ENCODE results near the gene ZNF71. TPM values are rescaled to one million over a fixed set of nuclear protein-coding genes. Genes with fewer than 3 reads are reported as not detected.

Gene ZNF71
- total and polyA plus RNA-seq, 8 donors: 2.1 to 18.2 (median 6.6) TPM; not detected in 1

DNA sequence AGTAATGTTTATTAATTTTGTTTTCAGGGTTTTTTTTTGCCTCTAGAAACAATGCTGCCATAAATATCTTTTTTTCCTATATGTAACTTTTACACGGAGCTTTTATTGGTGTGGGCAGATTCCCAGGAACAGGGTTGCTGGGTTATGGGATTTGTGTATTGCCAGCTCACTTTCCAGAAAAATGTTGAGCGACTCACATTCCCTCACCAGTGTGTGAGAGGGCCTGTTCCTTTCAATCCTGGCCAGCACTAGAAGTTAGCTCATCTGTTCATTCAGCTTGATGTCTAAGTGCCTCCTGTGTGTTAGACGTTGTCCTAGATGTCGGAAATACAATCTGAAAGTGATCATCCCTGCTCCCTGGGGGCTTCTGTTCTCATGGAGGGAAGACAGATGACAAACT, 2.6 kb downstream of the ZNF71 start:
- no peak overlapping the region for H3K4me3 ChIP-seq
- no peak for TF ChIP-seq POLR2AphosphoS5 (IDR thresholded peaks at IDR 0.05)
- TF ChIP-seq EP300 (IDR thresholded peaks at IDR 0.05): no peak
- TF ChIP-seq, protein P1, sequence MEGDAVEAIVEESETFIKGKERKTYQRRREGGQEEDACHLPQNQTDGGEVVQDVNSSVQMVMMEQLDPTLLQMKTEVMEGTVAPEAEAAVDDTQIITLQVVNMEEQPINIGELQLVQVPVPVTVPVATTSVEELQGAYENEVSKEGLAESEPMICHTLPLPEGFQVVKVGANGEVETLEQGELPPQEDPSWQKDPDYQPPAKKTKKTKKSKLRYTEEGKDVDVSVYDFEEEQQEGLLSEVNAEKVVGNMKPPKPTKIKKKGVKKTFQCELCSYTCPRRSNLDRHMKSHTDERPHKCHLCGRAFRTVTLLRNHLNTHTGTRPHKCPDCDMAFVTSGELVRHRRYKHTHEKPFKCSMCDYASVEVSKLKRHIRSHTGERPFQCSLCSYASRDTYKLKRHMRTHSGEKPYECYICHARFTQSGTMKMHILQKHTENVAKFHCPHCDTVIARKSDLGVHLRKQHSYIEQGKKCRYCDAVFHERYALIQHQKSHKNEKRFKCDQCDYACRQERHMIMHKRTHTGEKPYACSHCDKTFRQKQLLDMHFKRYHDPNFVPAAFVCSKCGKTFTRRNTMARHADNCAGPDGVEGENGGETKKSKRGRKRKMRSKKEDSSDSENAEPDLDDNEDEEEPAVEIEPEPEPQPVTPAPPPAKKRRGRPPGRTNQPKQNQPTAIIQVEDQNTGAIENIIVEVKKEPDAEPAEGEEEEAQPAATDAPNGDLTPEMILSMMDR (IDR thresholded peaks at IDR 0.05): no peak
- TF ChIP-seq POLR2A (IDR thresholded peaks at IDR 0.05): no peak
- 89 to 98% (median 96%) methylated on average over 4 of the region's 4 CpGs for WGBS, 5 donors
- H3K27ac ChIP-seq: no peak overlapping the region
- H3K36me3 ChIP-seq: peaks cover 14 to 46% (median 28%) of the 10 kb centered on the region in 4 donors
- no peaks in the 10 kb centered on the region for H3K27me3 ChIP-seq
- peaks cover 0 to 38% (median 17%) of the 10 kb centered on the region in 4 donors for H3K9me3 ChIP-seq
- DNase-seq: no peak
- H3K4me1 ChIP-seq: peaks cover 0 to 22% (median 15%) of the 10 kb centered on the region in 4 donors
- intact Hi-C loops (cut with DNase I; ENCODE audit: low total_unique reads): loop anchor here (10.0 kb wide), 1 partner anchor 193 kb away; the partner anchor contains the start of gene ZNF583

- DNase-seq: no peak
- Histone ChIP-seq H3K9me3 (peaks cover 12 to 73% (median 43%) of the 10 kb centered on the region in 4 donors), H3K4me1 (peaks cover 0 to 7% (median 3%) of the 10 kb centered on the region in 4 donors), H3K4me3 (no peak overlapping the region), H3K27ac (no peak overlapping the region), H3K36me3 (peaks cover 20 to 78% (median 48%) of the 10 kb centered on the region in 4 donors), H3K27me3 (no peaks in the 10 kb centered on the region)
- intact Hi-C loops (cut with DNase I; ENCODE audit: low total_unique reads): no loop called here
- WGBS, 5 donors: 96 to 100% (median 98%) methylated on average over 3 of the region's 3 CpGs
- TF ChIP-seq, protein P1 (IDR thresholded peaks at IDR 0.05): no peak
- TF ChIP-seq EP300 (IDR thresholded peaks at IDR 0.05): no peak
- no peak for TF ChIP-seq POLR2AphosphoS5 (IDR thresholded peaks at IDR 0.05)
- TF ChIP-seq POLR2A (IDR thresholded peaks at IDR 0.05): no peak
Observed at GRCh38 chr19:56601375-56601774, 6.3 kb downstream of the ZNF71 start.

DNA sequence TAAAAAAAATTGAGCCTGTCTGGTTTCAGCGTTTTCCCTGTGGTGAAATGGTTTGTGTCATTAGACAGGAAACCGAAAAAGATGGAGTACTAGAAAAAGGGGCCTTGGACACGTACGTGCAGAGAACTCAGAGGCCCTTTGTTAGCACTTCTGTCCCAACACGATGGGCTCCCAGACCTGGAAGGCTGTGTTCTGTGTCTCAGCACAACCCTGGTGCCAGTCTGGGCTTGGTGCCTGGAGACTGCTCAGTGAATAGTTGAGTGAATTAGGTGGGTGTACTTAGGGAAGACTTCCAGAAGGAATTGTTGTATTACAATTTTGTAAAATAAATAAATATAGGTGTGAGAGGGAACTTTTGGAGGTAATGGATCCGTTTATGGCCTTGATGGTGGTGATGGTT, 8.7 kb downstream of the ZNF71 start:
- no peak for TF ChIP-seq POLR2A (IDR thresholded peaks at IDR 0.05)
- TF ChIP-seq, protein P1 (IDR thresholded peaks at IDR 0.05): no peak
- no peak for TF ChIP-seq POLR2AphosphoS5 (IDR thresholded peaks at IDR 0.05)
- no peak for TF ChIP-seq EP300 (IDR thresholded peaks at IDR 0.05)
- no peaks in the 10 kb centered on the region for H3K4me1 ChIP-seq
- H3K27ac ChIP-seq: no peak overlapping the region
- 78 to 88% (median 82%) methylated on average over 6 of the region's 6 CpGs for WGBS, 5 donors
- DNase-seq: no peak
- intact Hi-C loops (cut with DNase I; ENCODE audit: low total_unique reads): no loop called here
- H3K4me3 ChIP-seq: no peak overlapping the region
- H3K9me3 ChIP-seq: peaks cover 30 to 87% (median 60%) of the 10 kb centered on the region in 4 donors
- no peaks in the 10 kb centered on the region for H3K27me3 ChIP-seq
- H3K36me3 ChIP-seq: peaks cover 18 to 69% (median 40%) of the 10 kb centered on the region in 4 donors

DNA sequence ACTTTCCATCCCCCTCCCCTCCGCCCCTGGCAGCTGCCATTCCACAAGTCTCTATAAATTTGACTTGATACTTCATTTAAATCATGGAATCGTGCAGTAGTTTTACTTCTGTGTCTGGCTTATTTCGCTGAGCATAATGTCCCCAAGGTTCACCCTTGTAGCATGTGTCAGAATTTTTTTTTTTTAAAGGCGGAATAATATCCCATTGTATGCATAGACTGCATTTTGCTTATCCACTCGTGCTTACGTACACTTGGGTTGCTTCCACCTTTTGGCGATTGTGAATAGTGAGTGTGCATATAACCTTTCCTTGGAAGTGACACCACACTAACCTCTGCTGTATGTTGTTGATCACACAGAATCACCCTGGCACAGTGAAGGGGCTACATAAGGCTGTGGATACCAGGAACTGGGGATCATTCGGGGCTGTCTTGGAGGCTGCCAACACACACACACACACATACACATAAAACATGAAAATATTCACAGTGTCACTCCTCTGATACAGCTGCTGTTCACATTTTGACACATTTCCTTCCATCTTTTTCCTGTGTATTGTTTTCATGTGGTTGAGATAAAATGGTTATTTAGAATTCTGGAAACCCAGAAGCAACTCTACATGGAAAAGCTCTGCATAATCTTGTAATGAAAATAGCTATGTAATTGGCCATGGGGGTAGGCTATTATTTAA, 13.3 kb downstream of the ZNF71 start:
- no peak for DNase-seq
- Histone ChIP-seq H3K27ac (no peak overlapping the region), H3K36me3 (peaks cover 3 to 68% (median 46%) of the 10 kb centered on the region in 4 donors), H3K4me3 (no peak overlapping the region), H3K27me3 (no peaks in the 10 kb centered on the region), H3K9me3 (peaks cover 41 to 100% (median 77%) of the 10 kb centered on the region in 4 donors), H3K4me1 (no peaks in the 10 kb centered on the region)
- intact Hi-C loops (cut with DNase I; ENCODE audit: low total_unique reads): no loop called here
- WGBS, 5 donors: 91 to 95% (median 92%) methylated on average over 8 of the region's 8 CpGs
- TF ChIP-seq EP300 (IDR thresholded peaks at IDR 0.05) (no peak), POLR2AphosphoS5 (IDR thresholded peaks at IDR 0.05) (no peak), POLR2A (IDR thresholded peaks at IDR 0.05) (no peak)
- TF ChIP-seq, protein P1 (IDR thresholded peaks at IDR 0.05): no peak
